ENCODE data around the gene CYFIP1.

CYFIP1 gene

GRCh38 chr15:22893081-22893480 is 87.1 kb downstream of the CYFIP1 start:
- H3K4me3 ChIP-seq (replicated peaks; ENCODE audit: insufficient read depth, low read length) = no peak overlapping the region
- H3K27ac ChIP-seq (replicated peaks) = no peak overlapping the region
- TF ChIP-seq GABPA (IDR thresholded peaks at IDR 0.05; ENCODE audit: low read depth) = no peak
- no peak for TF ChIP-seq CTCF (IDR thresholded peaks at IDR 0.05; ENCODE audit: insufficient read depth, low read length)
- TF ChIP-seq SPI1 (IDR thresholded peaks at IDR 0.05; ENCODE audit: borderline replicate concordance, low read depth) = no peak
- TF ChIP-seq REST (IDR thresholded peaks at IDR 0.05; ENCODE audit: insufficient replicate concordance, low read depth) = no peak
- TF ChIP-seq POLR2AphosphoS5 (IDR thresholded peaks at IDR 0.05; ENCODE audit: low read depth) = no peak
- no peak for DNase-seq (ENCODE audit: low read depth in 1 of 2, low spot score in 1 of 2)
- no peaks in the 10 kb centered on the region for H3K27me3 ChIP-seq (ENCODE audit: insufficient read depth, poor library complexity, severe bottlenecking)

DNA sequence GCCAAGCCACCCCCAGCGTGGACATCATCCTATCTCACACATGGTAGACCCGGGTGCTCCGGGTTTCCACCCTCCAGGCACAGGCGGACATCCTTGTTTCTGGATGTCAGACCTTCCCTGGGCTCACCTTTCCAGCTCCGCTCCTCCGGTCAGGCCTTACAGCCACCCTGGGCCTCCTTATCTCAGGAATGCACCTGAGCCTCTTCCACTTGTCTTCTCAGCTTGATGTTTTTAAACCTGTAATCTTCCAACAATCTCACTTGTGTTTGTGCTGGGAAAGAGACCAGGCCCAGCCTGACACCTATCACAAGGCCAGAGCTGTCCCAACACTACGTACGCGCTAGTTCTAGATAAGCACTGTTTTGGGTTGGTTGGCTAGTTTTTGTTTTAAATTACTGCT is 87.8 kb downstream of the CYFIP1 start:
- no peak for DNase-seq (ENCODE audit: low read depth in 1 of 2, low spot score in 1 of 2)
- Histone ChIP-seq H3K27ac (replicated peaks) (no peak overlapping the region), H3K4me3 (replicated peaks; ENCODE audit: insufficient read depth, low read length) (no peak overlapping the region), H3K27me3 (ENCODE audit: insufficient read depth, poor library complexity, severe bottlenecking) (no peaks in the 10 kb centered on the region)
- TF ChIP-seq SPI1 (IDR thresholded peaks at IDR 0.05; ENCODE audit: borderline replicate concordance, low read depth) (no peak), CTCF (IDR thresholded peaks at IDR 0.05; ENCODE audit: insufficient read depth, low read length) (no peak), REST (IDR thresholded peaks at IDR 0.05; ENCODE audit: insufficient replicate concordance, low read depth) (no peak), POLR2AphosphoS5 (IDR thresholded peaks at IDR 0.05; ENCODE audit: low read depth) (no peak)

DNA sequence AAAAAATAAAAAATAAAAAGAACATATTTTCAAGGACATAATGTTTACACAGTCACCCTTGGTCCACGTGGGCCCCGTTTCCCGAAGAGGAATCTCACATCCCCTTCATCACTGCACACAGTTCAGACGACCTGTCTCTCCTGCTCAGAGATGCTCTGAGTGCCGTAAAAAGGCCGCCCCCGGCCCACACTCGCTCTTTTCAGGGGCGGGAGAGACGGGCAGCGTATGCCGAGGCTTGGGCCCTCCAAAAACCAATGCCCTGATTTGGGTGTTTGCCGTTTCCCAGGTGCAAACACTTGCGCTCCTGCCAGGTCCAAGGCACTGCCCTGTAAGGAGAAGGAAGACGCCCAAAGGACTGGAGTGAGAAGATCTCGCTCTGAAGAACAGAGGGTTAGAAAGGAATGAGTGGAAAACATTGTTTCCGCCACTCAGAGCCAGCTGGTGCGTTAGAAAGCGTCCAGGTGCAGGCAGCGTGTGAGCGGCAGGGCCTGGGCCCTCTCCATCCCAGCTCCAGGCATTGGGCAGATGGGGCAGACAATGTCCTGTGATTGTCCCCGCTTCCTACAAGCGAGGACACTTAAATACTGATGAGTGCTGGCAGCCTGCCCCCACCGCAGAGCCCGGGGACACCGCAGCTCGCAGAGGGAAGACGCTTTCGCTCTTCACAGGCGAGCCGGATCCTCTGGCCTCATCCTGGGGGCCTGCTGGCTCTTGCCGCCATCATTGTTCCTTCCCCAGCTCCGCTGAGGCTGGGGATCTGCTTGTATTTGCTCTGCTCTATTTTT is 88.5 kb downstream of the CYFIP1 start:
- DNase-seq (ENCODE audit: low read depth in 1 of 2, low spot score in 1 of 2) = no peak
- no peak overlapping the region for H3K27ac ChIP-seq (replicated peaks)
- TF ChIP-seq CTCF (IDR thresholded peaks at IDR 0.05; ENCODE audit: insufficient read depth, low read length) (no peak), REST (IDR thresholded peaks at IDR 0.05; ENCODE audit: insufficient replicate concordance, low read depth) (no peak), POLR2AphosphoS5 (IDR thresholded peaks at IDR 0.05; ENCODE audit: low read depth) (no peak), SPI1 (IDR thresholded peaks at IDR 0.05; ENCODE audit: borderline replicate concordance, low read depth) (no peak), GABPA (IDR thresholded peaks at IDR 0.05; ENCODE audit: low read depth) (no peak)
- H3K4me3 ChIP-seq (replicated peaks; ENCODE audit: insufficient read depth, low read length) = no peak overlapping the region
- no peaks in the 10 kb centered on the region for H3K27me3 ChIP-seq (ENCODE audit: insufficient read depth, poor library complexity, severe bottlenecking)

Measured in HL-60 (cell line).